K562 (cell line): ENCODE data around the gene DSC1. TPM values are rescaled to one million over a fixed set of nuclear protein-coding genes. Genes with fewer than 3 reads are reported as not detected.
A peak's percentile ranks its signal among the peaks of the same experiment; 100 is the strongest.

Experiments used
- ATAC-seq: fragments of 200-7000 bp; cut with Tn5 transposase; 3 replicates; pipeline ENCODE4 v1.9.1; 2020; ENCODE audit warnings: moderate library complexity
- BruUV-seq: library from RNA; stranded (reverse); fragments of 400-500 nt; replicated peaks from 2 replicates; lab custom pipeline; 2021; lab: Mats Ljungman, UMichigan
- CTCF ChIA-PET: fragments of 300-600 bp; formaldehyde crosslinking; extraction: SDS; loops from one replicate; lab custom pipeline; 2021; ENCODE audit warnings: low intra/inter-chr PET ratio; lab: Yijun Ruan, JAX
- POLR2A ChIA-PET: fragments of 300-600, 350-650 bp; sonication (Branson Sonifier 250); formaldehyde crosslinking; extraction: SDS; loops from one replicate; lab custom pipeline; 2021; ENCODE audit warnings: antibody characterized with exemption, inconsistent platforms; lab: Yijun Ruan, JAX
- DNase-seq, 4 experiments: peaks; one replicate each; pipeline versions ENCODE4 v3.0.0 to v3.0.0-alpha.2; 2011 to 2018; ENCODE audit warnings: low spot score in 3 of 4, mixed read lengths in 3 of 4; ENCODE audit errors: extremely low read depth in 1 of 4
- FAIRE-seq: peaks from 2 replicates; lab custom pipeline; 2011; peaks lifted over from hg19 to GRCh38; lab: Jason Lieb, UNC
- H2AFZ ChIP-seq: 2 replicates; pipeline ENCODE4 v1.6.0; 2011; ENCODE audit warnings: low read depth, low read length, control low read depth, inconsistent platforms
- H3K27ac ChIP-seq: fragments of 200-600 bp; 3 replicates; pipeline ENCODE4 v1.8.0; 2011; ENCODE audit warnings: low read depth, mild to moderate bottlenecking, control low read depth, inconsistent platforms, low read length, moderate library complexity, mixed read lengths; ENCODE audit errors: extremely low read depth
- H3K27me3 ChIP-seq, 2 experiments: fragments of 300-600 bp in 1 of 2; 2 replicates in 1 of 2; 3 replicates in 1 of 2; pipeline versions ENCODE4 v1.6.0 to v1.8.0; 2011; ENCODE audit warnings: inconsistent platforms in 2 of 2, low read length in 2 of 2, mild to moderate bottlenecking in 1 of 2, mixed read lengths in 1 of 2, moderate library complexity in 1 of 2; ENCODE audit not compliant: control insufficient read depth in 2 of 2, insufficient read depth in 2 of 2
- H3K36me3 ChIP-seq: fragments of 300-600 bp; 3 replicates; pipeline ENCODE4 v1.8.0; 2011; ENCODE audit warnings: mild to moderate bottlenecking, low read length, inconsistent platforms; ENCODE audit not compliant: control insufficient read depth, insufficient read depth
- H3K4me1 ChIP-seq, 2 experiments: fragments of 200-600 bp in 1 of 2; replicated peaks in 1 of 2; 2 replicates in 1 of 2; 3 replicates in 1 of 2; pipeline versions ENCODE4 v1.5.1 to v1.8.0; 2011; ENCODE audit warnings: inconsistent platforms in 2 of 2, low read length in 2 of 2, mild to moderate bottlenecking in 1 of 2, mixed read lengths in 1 of 2, moderate library complexity in 1 of 2; ENCODE audit not compliant: control insufficient read depth in 2 of 2, insufficient read depth in 2 of 2
- H3K4me2 ChIP-seq: 2 replicates; pipeline ENCODE4 v1.6.1; 2011; ENCODE audit warnings: low read length, control low read depth, inconsistent platforms, mixed read lengths; ENCODE audit not compliant: insufficient read depth
- H3K4me3 ChIP-seq: fragments of 200-600 bp; sonication (generic), shearing (Covaris generic); 2 replicates; pipeline ENCODE4 v1.5.1; 2016; ENCODE audit warnings: control low read depth, inconsistent platforms
- H3K79me2 ChIP-seq: fragments of 200-600 bp; 3 replicates; pipeline ENCODE4 v1.8.0; 2011; ENCODE audit warnings: low read length, inconsistent platforms; ENCODE audit not compliant: control insufficient read depth, insufficient read depth
- H3K9ac ChIP-seq, 2 experiments: 2 replicates each; pipeline versions ENCODE4 v1.6.0 to v1.6.1; 2011; ENCODE audit warnings: low read depth in 2 of 2, low read length in 2 of 2, control low read depth in 1 of 2, inconsistent platforms in 1 of 2, mild to moderate bottlenecking in 1 of 2, mixed read lengths in 1 of 2; ENCODE audit not compliant: insufficient read depth in 1 of 2
- H3K9me1 ChIP-seq: one replicate; pipeline ENCODE4 v1.6.0; 2011; ENCODE audit warnings: inconsistent platforms, mild to moderate bottlenecking, low read length, moderate library complexity; ENCODE audit not compliant: control insufficient read depth, insufficient read depth
- H3K9me3 ChIP-seq: replicated peaks from 2 replicates; pipeline ENCODE4 v1.5.1; 2011; ENCODE audit warnings: low read depth, low read length, inconsistent platforms; ENCODE audit not compliant: control insufficient read depth, insufficient read depth
- H4K20me1 ChIP-seq: replicated peaks from 2 replicates; pipeline ENCODE4 v1.6.1; 2011; ENCODE audit warnings: low read length, inconsistent platforms, mixed read lengths; ENCODE audit not compliant: control insufficient read depth, insufficient read depth
- C11orf30 ChIP-seq: fragments of 450-650 bp; IDR thresholded peaks from 2 replicates; pipeline ENCODE4 v1.6.1; 2016; ENCODE audit warnings: low read depth, mild to moderate bottlenecking
- CBFA2T2 ChIP-seq: fragments of 450-650 bp; conservative IDR thresholded peaks from 2 replicates; pipeline ENCODE4 v1.6.1; 2017; ENCODE audit warnings: mild to moderate bottlenecking
- CBFA2T3 ChIP-seq: fragments of 450-650 bp; IDR thresholded peaks from 2 replicates; pipeline ENCODE4 v1.6.1; 2017
- CC2D1A ChIP-seq: fragments of 450-650 bp; IDR thresholded peaks from 2 replicates; pipeline ENCODE4 v1.6.1; 2017; ENCODE audit warnings: mild to moderate bottlenecking
- CEBPB ChIP-seq: fragments of 450-650 bp; IDR thresholded peaks from 2 replicates; pipeline ENCODE4 v1.6.1; 2016; ENCODE audit warnings: missing genetic modification characterization, missing compliant biosample characterization
- CREM ChIP-seq: IDR thresholded peaks from 2 replicates; pipeline ENCODE4 v1.6.1; 2014; ENCODE audit warnings: antibody characterized with exemption, low read depth
- GATA2 ChIP-seq: sonication (generic); formaldehyde crosslinking; IDR thresholded peaks from 2 replicates; pipeline ENCODE4 v1.4.0; 2020; ENCODE audit warnings: mild to moderate bottlenecking, missing genetic modification reagents
- GATAD2B ChIP-seq: fragments of 450-650 bp; IDR thresholded peaks from 2 replicates; pipeline ENCODE4 v1.6.1; 2017; ENCODE audit warnings: mild to moderate bottlenecking, borderline replicate concordance
- HNRNPLL ChIP-seq: fragments of 200-400 bp; formaldehyde crosslinking; IDR thresholded peaks from 2 replicates; pipeline ENCODE4 v1.6.1; 2017; ENCODE audit warnings: low read length, low read depth, mild to moderate bottlenecking; ENCODE audit not compliant: poor library complexity, severe bottlenecking
- SIRT6 ChIP-seq: IDR thresholded peaks from one replicate; pipeline ENCODE4 v1.6.1; 2012; ENCODE audit warnings: low read depth, mild to moderate bottlenecking, control low read depth, inconsistent platforms, low read length, moderate library complexity
- U2AF2 ChIP-seq: fragments of 200-400 bp; formaldehyde crosslinking; optimal IDR thresholded peaks from 2 replicates; pipeline ENCODE3; 2017; ENCODE audit warnings: low read depth, mild to moderate bottlenecking, low read length
- ZNF668 ChIP-seq: fragments of 250-450 bp; sonication (Bioruptor Pico); IDR thresholded peaks from 2 replicates; pipeline ENCODE4 v1.8.0; 2022; ENCODE audit warnings: mild to moderate bottlenecking, inconsistent platforms
- WGBS: fragments of 100-300 bp; shearing (Covaris generic); methylation state at CpG from one replicate; pipeline ENCODE4 v1.1.6; 2016; ENCODE audit warnings: low coverage, mixed read lengths; ENCODE audit not compliant: insufficient coverage; ENCODE audit errors: missing lambda C conversion rate; 5-methylcytosine and 5-hydroxymethylcytosine counted together
- in situ Hi-C: fragments of 300-500 bp; cut with MboI; formaldehyde crosslinking; loops from 4 replicates; pipeline ENCODE4 v1.15.0; 2018; ENCODE audit warnings: inconsistent platforms, mixed read lengths
- intact Hi-C: fragments of 100-400 bp; cut with micrococcal nuclease; formaldehyde crosslinking; loops from 2 replicates; pipeline ENCODE4 v1.14.2; 2022
- polyA plus RNA-seq, 8 experiments: library from polyadenylated mRNA; depleted of rRNA in 4 of 8; stranded (reverse) in 5 of 8; unstranded in 3 of 8; fragments of >200 nt; fragmentation: Nextera tagmentation in 2 of 8; fragmentation: Illumina TruSeq in 1 of 8; extraction: Ambion mirVana in 2 of 8; extraction: Trizol in 1 of 8; gene quantifications; 2 replicates each; pipeline versions ENCODE4 v1.2.1 to v1.2.3, GENCODE V29; 2011 to 2014; ENCODE audit warnings: inconsistent platforms in 1 of 8, missing spikeins in 1 of 8
- total RNA-seq, 7 experiments: library from RNA; depleted of rRNA in 6 of 7; stranded (reverse); fragments of >200 nt in 6 of 7; fragmentation: Illumina TruSeq in 2 of 7; extraction: Trizol in 2 of 7; gene quantifications; 2 replicates each; pipeline versions ENCODE4 v1.2.1 to v1.2.3, GENCODE V29; 2011 to 2021; ENCODE audit warnings: low replicate concordance in 1 of 7
- TF ChIP-seq, protein P1 (sequence below), 2 experiments: fragments of 250-450 bp in 1 of 2; fragments of 450-650 bp in 1 of 2; sonication (Bioruptor Pico) in 1 of 2; IDR thresholded peaks; 2 replicates each; pipeline versions ENCODE4 v1.6.1 to v1.8.0; 2016 to 2021; ENCODE audit warnings: mild to moderate bottlenecking in 2 of 2, moderate library complexity in 2 of 2, missing compliant biosample characterization in 1 of 2, missing genetic modification characterization in 1 of 2
- TF ChIP-seq, protein P2 (sequence below): fragments of 450-650 bp; IDR thresholded peaks from 2 replicates; pipeline ENCODE4 v1.6.1; 2016; ENCODE audit warnings: low read depth

DSC1 gene
- total and polyA plus RNA-seq, 9 of the 15 experiments (the other 6 are each of a cell fraction or from before 2014, with no cell fraction given), result 0.04 to 0.07 (median 0.05) TPM; not detected in 4

GRCh38 chr18:31203096-31203793 lies 40.6 kb upstream of the DSC1 start:
- Histone ChIP-seq H3K9ac (no peak overlapping the region), H3K9me3 (no peaks in the 10 kb centered on the region), H2AFZ (peak overlapping the region; percentile 49), H3K4me2 (peak overlapping the region; percentile 6; the same call in 1 of the 2 replicates), H3K4me1 (peaks cover 4 to 6% of the 10 kb centered on the region in 2 experiments; a peak in 3 of 5 replicates), H4K20me1 (no peaks in the 10 kb centered on the region), H3K79me2 (no peaks in the 10 kb centered on the region), H3K27ac (peak overlapping the region; percentile 61; the same call in 2 of the 3 replicates), H3K36me3 (no peaks in the 10 kb centered on the region), H3K27me3 (no peaks in the 10 kb centered on the region), H3K4me3 (no peak overlapping the region), H3K9me1 (no peaks in the 10 kb centered on the region)
- no peak for FAIRE-seq
- in situ Hi-C loops, result no loop called here
- DNase-seq, result peak in 1 of 4 experiments; percentile 60
- 1% methylated on average over 9 of the region's 9 CpGs for WGBS
- ATAC-seq, result peak; percentile 68
- CTCF ChIA-PET, result no interaction called here
- intact Hi-C loops, result no loop called here
- POLR2A ChIA-PET, result interaction anchor here (0.6 kb wide), 1 partner anchor 14 kb away, joined by 3 read pairs; no protein-coding TSS in a partner anchor
- no TSS peak for BruUV-seq
- TF ChIP-seq CC2D1A, result no peak
- no peak for TF ChIP-seq U2AF2
- TF ChIP-seq, protein P1, sequence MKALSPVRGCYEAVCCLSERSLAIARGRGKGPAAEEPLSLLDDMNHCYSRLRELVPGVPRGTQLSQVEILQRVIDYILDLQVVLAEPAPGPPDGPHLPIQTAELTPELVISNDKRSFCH (CRISPR knock-in tag; IDR thresholded peaks at IDR 0.05), result no peak
- TF ChIP-seq, protein P1 (tag; IDR thresholded peaks at IDR 0.05), result 0 out of 2 replicates have a peak, but pooled peaks have one; percentile 40
- no peak for TF ChIP-seq SIRT6
- peak; percentile 56 for TF ChIP-seq CBFA2T3
- TF ChIP-seq, protein P2, sequence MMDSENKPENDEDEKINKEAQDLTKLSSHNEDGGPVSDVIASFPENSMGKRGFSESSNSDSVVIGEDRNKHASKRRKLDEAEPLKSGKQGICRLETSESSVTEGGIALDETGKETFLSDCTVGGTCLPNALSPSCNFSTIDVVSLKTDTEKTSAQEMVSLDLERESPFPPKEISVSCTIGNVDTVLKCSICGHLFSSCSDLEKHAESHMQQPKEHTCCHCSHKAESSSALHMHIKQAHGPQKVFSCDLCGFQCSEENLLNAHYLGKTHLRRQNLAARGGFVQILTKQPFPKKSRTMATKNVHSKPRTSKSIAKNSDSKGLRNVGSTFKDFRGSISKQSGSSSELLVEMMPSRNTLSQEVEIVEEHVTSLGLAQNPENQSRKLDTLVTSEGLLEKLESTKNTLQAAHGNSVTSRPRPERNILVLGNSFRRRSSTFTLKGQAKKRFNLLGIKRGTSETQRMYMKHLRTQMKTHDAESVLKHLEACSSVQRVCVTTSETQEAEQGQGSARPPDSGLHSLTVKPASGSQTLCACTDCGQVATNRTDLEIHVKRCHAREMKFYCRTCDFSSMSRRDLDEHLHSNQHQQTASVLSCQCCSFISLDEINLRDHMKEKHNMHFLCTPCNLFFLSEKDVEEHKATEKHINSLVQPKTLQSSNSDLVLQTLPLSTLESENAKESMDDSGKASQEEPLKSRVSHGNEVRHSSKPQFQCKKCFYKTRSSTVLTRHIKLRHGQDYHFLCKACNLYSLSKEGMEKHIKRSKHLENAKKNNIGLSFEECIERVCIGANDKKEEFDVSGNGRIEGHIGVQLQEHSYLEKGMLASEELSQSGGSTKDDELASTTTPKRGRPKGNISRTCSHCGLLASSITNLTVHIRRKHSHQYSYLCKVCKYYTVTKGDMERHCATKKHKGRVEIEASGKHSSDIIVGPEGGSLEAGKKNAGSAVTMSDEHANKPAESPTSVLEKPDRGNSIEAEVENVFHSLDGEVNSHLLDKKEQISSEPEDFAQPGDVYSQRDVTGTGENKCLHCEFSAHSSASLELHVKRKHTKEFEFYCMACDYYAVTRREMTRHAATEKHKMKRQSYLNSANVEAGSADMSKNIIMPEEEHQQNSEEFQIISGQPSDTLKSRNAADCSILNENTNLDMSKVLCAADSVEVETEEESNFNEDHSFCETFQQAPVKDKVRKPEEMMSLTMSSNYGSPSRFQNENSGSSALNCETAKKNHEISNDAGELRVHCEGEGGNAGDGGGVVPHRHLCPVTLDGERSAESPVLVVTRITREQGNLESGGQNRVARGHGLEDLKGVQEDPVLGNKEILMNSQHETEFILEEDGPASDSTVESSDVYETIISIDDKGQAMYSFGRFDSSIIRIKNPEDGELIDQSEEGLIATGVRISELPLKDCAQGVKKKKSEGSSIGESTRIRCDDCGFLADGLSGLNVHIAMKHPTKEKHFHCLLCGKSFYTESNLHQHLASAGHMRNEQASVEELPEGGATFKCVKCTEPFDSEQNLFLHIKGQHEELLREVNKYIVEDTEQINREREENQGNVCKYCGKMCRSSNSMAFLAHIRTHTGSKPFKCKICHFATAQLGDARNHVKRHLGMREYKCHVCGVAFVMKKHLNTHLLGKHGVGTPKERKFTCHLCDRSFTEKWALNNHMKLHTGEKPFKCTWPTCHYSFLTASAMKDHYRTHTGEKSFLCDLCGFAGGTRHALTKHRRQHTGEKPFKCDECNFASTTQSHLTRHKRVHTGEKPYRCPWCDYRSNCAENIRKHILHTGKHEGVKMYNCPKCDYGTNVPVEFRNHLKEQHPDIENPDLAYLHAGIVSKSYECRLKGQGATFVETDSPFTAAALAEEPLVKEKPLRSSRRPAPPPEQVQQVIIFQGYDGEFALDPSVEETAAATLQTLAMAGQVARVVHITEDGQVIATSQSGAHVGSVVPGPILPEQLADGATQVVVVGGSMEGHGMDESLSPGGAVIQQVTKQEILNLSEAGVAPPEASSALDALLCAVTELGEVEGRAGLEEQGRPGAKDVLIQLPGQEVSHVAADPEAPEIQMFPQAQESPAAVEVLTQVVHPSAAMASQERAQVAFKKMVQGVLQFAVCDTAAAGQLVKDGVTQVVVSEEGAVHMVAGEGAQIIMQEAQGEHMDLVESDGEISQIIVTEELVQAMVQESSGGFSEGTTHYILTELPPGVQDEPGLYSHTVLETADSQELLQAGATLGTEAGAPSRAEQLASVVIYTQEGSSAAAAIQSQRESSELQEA, result no peak
- TF ChIP-seq CEBPB (tag), result peak; percentile 95
- TF ChIP-seq HNRNPLL, result peak; percentile 71
- no peak for TF ChIP-seq GATAD2B
- 0 out of 2 replicates have a peak, but pooled peaks have one; percentile 7 for TF ChIP-seq CREM
- no peak for TF ChIP-seq C11orf30
- no peak for TF ChIP-seq ZNF668 (CRISPR knock-in tag)
- no peak for TF ChIP-seq GATA2 (CRISPR knock-in tag)
- 0 out of 2 replicates have a peak, but pooled peaks have one; percentile 13 for TF ChIP-seq CBFA2T2
